CD1c-positive myeloid dendritic cell (primary cell): ENCODE measurements around the gene FBRSL1.

ENCODE experiments used
- DNase-seq: peaks from one replicate; pipeline ENCODE4 v3.0.0-alpha.2; 2016; ENCODE audit errors: extremely low spot score

FBRSL1 gene

GRCh38 chr12:132541200-132541599 is 51.2 kb downstream of the FBRSL1 start:
- no peak for DNase-seq

- DNase-seq = no peak
Observed at GRCh38 chr12:132541996-132542395, 52.0 kb downstream of the FBRSL1 start.

GRCh38 chr12:132542661-132543060 is 52.7 kb downstream of the FBRSL1 start:
- no peak for DNase-seq

GRCh38 chr12:132543298-132544079 is 53.5 kb downstream of the FBRSL1 start:
- DNase-seq = no peak

- no peak for DNase-seq
Observed at GRCh38 chr12:132544080-132544397, 54.1 kb downstream of the FBRSL1 start.

GRCh38 chr12:132544498-132544897 is 54.5 kb downstream of the FBRSL1 start:
- no peak for DNase-seq

GRCh38 chr12:132545164-132545953 is 55.4 kb downstream of the FBRSL1 start:
- no peak for DNase-seq

- no peak for DNase-seq
Observed at GRCh38 chr12:132545955-132546354, 56.0 kb downstream of the FBRSL1 start.

- no peak for DNase-seq
Observed at GRCh38 chr12:132546647-132547046, 56.7 kb downstream of the FBRSL1 start.

- DNase-seq = no peak
Observed at GRCh38 chr12:132547205-132547740, 57.3 kb downstream of the FBRSL1 start.

- DNase-seq = no peak
Observed at GRCh38 chr12:132548430-132549058, 58.6 kb downstream of the FBRSL1 start.

GRCh38 chr12:132549059-132549458 is 59.1 kb downstream of the FBRSL1 start:
- no peak for DNase-seq

- DNase-seq = no peak
Observed at GRCh38 chr12:132550014-132550802, 60.3 kb downstream of the FBRSL1 start.

- no peak for DNase-seq
Observed at GRCh38 chr12:132550830-132551640, 61.1 kb downstream of the FBRSL1 start.

- no peak for DNase-seq
Observed at GRCh38 chr12:132551641-132552031, 61.7 kb downstream of the FBRSL1 start.

GRCh38 chr12:132554845-132555630 is 65.1 kb downstream of the FBRSL1 start:
- no peak for DNase-seq

GRCh38 chr12:132555686-132556085 is 65.7 kb downstream of the FBRSL1 start:
- no peak for DNase-seq

- no peak for DNase-seq
Observed at GRCh38 chr12:132556216-132556615, 66.3 kb downstream of the FBRSL1 start.

GRCh38 chr12:132556801-132557200 is 66.8 kb downstream of the FBRSL1 start:
- DNase-seq = no peak
